Thyroid gland (tissue), 4 donors: ENCODE results near the gene CNTN1.

Source experiments
- CTCF ChIP-seq, 6 experiments: fragments of 200-600 bp in 3 of 6; fragments of 450-650 bp in 3 of 6; sonication (generic) in 3 of 6; IDR thresholded peaks; one replicate each; pipeline ENCODE4 v1.5.1; 2016 to 2019; ENCODE audit warnings: antibody characterized with exemption in 6 of 6, mild to moderate bottlenecking in 2 of 6, inconsistent platforms in 1 of 6, moderate library complexity in 1 of 6
- POLR2A ChIP-seq, 2 donors: fragments of 450-650 bp; IDR thresholded peaks; one replicate each; pipeline ENCODE4 v1.6.1; 2017; ENCODE audit warnings: antibody characterized with exemption in 2 of 2, mild to moderate bottlenecking in 2 of 2, moderate library complexity in 1 of 2

GRCh38 chr12:41120211-41120610 is 428.0 kb downstream of the CNTN1 start:
- TF ChIP-seq POLR2A (IDR thresholded peaks at IDR 0.05) = no peak
- TF ChIP-seq CTCF (IDR thresholded peaks at IDR 0.05) = no peak
